Mammary epithelial cell (primary cell): ENCODE measurements around the gene NR5A1.

ENCODE experiments used
- EZH2 ChIP-seq: IDR thresholded peaks from 2 replicates; pipeline ENCODE4 v1.6.1; 2012; ENCODE audit warnings: low read length, inconsistent platforms, borderline replicate concordance
- TF ChIP-seq, protein P1 (sequence below), 2 donors: IDR thresholded peaks in 1 of 2; conservative IDR thresholded peaks in 1 of 2; 2 replicates each; pipeline ENCODE4 v1.5.1; 2011 to 2012; ENCODE audit warnings: inconsistent platforms in 2 of 2, low read length in 2 of 2, mild to moderate bottlenecking in 2 of 2, control low read depth in 1 of 2, low read depth in 1 of 2; ENCODE audit not compliant: insufficient read depth in 1 of 2; ENCODE audit errors: extremely low read depth in 1 of 2

DNA sequence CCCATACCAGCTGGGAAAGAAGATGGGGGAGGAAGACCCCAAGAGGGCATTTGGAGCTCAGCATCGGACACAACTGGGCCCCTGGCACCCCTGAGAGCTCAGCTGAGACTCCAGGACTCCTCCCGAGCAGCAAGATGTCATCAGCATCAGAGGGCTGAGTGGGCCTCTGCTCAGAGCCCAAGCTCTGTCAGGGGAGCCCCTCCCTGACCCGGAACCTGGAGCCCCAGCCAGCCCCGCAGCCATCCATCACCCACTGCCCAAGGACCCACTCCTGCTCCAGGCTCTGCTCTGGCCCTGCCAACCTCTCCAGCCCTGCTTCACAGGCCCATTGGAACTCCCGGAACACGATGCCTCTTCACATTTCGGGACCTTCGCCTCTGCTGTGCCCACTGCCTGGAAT lies 9.8 kb downstream of the NR5A1 start:
- TF ChIP-seq, protein P1, sequence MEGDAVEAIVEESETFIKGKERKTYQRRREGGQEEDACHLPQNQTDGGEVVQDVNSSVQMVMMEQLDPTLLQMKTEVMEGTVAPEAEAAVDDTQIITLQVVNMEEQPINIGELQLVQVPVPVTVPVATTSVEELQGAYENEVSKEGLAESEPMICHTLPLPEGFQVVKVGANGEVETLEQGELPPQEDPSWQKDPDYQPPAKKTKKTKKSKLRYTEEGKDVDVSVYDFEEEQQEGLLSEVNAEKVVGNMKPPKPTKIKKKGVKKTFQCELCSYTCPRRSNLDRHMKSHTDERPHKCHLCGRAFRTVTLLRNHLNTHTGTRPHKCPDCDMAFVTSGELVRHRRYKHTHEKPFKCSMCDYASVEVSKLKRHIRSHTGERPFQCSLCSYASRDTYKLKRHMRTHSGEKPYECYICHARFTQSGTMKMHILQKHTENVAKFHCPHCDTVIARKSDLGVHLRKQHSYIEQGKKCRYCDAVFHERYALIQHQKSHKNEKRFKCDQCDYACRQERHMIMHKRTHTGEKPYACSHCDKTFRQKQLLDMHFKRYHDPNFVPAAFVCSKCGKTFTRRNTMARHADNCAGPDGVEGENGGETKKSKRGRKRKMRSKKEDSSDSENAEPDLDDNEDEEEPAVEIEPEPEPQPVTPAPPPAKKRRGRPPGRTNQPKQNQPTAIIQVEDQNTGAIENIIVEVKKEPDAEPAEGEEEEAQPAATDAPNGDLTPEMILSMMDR (conservative IDR thresholded peaks at IDR 0.05 in 1 of 2, IDR thresholded peaks at IDR 0.05 in 1 of 2; ENCODE audit: extremely low read depth in 1 of 2, insufficient read depth in 1 of 2, low read depth in 1 of 2, low read length in 2 of 2) = no peak
- no peak for TF ChIP-seq EZH2
